Upper lobe of left lung (tissue), 6 donors: ENCODE data around the gene ADSS1. TPM values are rescaled to one million over a fixed set of nuclear protein-coding genes. Genes with fewer than 3 reads are reported as not detected.

Experiments used
- ATAC-seq, 2 donors: fragments of 200-7000 bp; cut with Tn5 transposase; one replicate each; pipeline ENCODE4 v1.9.1; 2022; ENCODE audit warnings: mild to moderate bottlenecking in 2 of 2, moderate library complexity in 2 of 2; ENCODE audit not compliant: low FRiP score in 2 of 2
- DNase-seq, 2 donors: peaks; one replicate each; pipeline ENCODE4 v3.0.0-alpha.2; 2019 to 2020
- H3K27ac ChIP-seq, 4 donors: fragments of 200-600 bp; sonication (generic); one replicate each; pipeline ENCODE4 v1.5.1; 2016 to 2019
- H3K27me3 ChIP-seq, 4 donors: fragments of 200-600 bp; sonication (generic); one replicate each; pipeline ENCODE4 v1.5.1; 2017 to 2019
- H3K36me3 ChIP-seq, 4 donors: fragments of 200-600 bp; sonication (generic); one replicate each; pipeline ENCODE4 v1.5.1; 2016 to 2019
- H3K4me1 ChIP-seq, 4 donors: fragments of 200-600 bp; sonication (generic); one replicate each; pipeline ENCODE4 v1.5.1; 2018 to 2019
- H3K4me3 ChIP-seq, 4 donors: fragments of 200-600 bp; sonication (generic); one replicate each; pipeline ENCODE4 v1.5.1; 2017 to 2019; ENCODE audit warnings: mild to moderate bottlenecking in 2 of 4, moderate library complexity in 1 of 4
- H3K9me3 ChIP-seq, 4 donors: fragments of 200-600 bp; sonication (generic); one replicate each; pipeline ENCODE4 v1.5.1; 2018 to 2019
- CTCF ChIP-seq, 6 experiments: fragments of 450-650 bp in 4 of 6; fragments of 200-600 bp in 2 of 6; sonication (generic) in 2 of 6; IDR thresholded peaks; one replicate each; pipeline ENCODE4 v1.5.1; 2016 to 2019; ENCODE audit warnings: antibody characterized with exemption in 6 of 6
- EP300 ChIP-seq, 4 donors: sonication (generic); formaldehyde crosslinking; IDR thresholded peaks; one replicate each; pipeline ENCODE4 v1.5.1; 2017; ENCODE audit warnings: antibody characterized with exemption in 4 of 4, control low read depth in 2 of 4
- POLR2A ChIP-seq, 4 donors: fragments of 450-650 bp; IDR thresholded peaks; one replicate each; pipeline ENCODE4 v1.5.1; 2016 to 2017; ENCODE audit warnings: antibody characterized with exemption in 4 of 4, mild to moderate bottlenecking in 2 of 4
- POLR2AphosphoS5 ChIP-seq, 2 donors: sonication (generic); formaldehyde crosslinking; IDR thresholded peaks; one replicate each; pipeline ENCODE4 v1.5.1; 2017; ENCODE audit warnings: antibody characterized with exemption in 2 of 2
- WGBS, 2 donors: methylation state at CpG; one replicate each; pipeline ENCODE4 v1.1.5; 2017 to 2018; 5-methylcytosine and 5-hydroxymethylcytosine counted together
- total RNA-seq, 6 donors: library from RNA; depleted of rRNA in 4 of 6; stranded (reverse); fragments of >200 nt in 4 of 6; gene quantifications; one replicate each; pipeline versions ENCODE4 v1.1.0 to v1.2.1, GENCODE V29; 2016 to 2021
- donor health status: DM: no; HTN: no; CAD: no; lungs with moderate emphysema.
- donor health status: DM: no; HTN: yes; CAD: no; lungs with severe emphysema.

ADSS1 gene
- total RNA-seq, 6 donors from 2014 or later: 4.9 to 34.6 (median 6.2) TPM

- no peak overlapping the region for H3K4me3 ChIP-seq
- H3K4me1 ChIP-seq: peaks cover 3 to 17% (median 11%) of the 10 kb centered on the region in 4 donors
- H3K27me3 ChIP-seq: no peaks in the 10 kb centered on the region
- peak in 1 of 2 donors; percentile 75 for DNase-seq
- TF ChIP-seq EP300 (IDR thresholded peaks at IDR 0.05) (no peak), CTCF (IDR thresholded peaks at IDR 0.05) (no peak), POLR2AphosphoS5 (IDR thresholded peaks at IDR 0.05) (no peak), POLR2A (IDR thresholded peaks at IDR 0.05) (no peak)
- 88 to 93% methylated on average over 7 to 13 of the region's 13 CpGs for WGBS, 2 donors
- no peak for ATAC-seq
- H3K27ac ChIP-seq: peak overlapping the region in 2 of 4 donors; percentile 36 to 62
- peaks cover 0 to 5% (median 0%) of the 10 kb centered on the region in 4 donors for H3K9me3 ChIP-seq
- peaks cover 0 to 91% (median 64%) of the 10 kb centered on the region in 4 donors for H3K36me3 ChIP-seq
Observed at GRCh38 chr14:104775073-104775489, 51.1 kb downstream of the ADSS1 start.

GRCh38 chr14:104776481-104776880, 52.5 kb downstream of the ADSS1 start:
- ATAC-seq: no peak
- Histone ChIP-seq H3K36me3 (peaks cover 0 to 88% (median 56%) of the 10 kb centered on the region in 4 donors), H3K4me1 (peaks cover 3 to 17% (median 11%) of the 10 kb centered on the region in 4 donors), H3K27ac (no peak overlapping the region), H3K9me3 (no peaks in the 10 kb centered on the region), H3K4me3 (no peak overlapping the region), H3K27me3 (no peaks in the 10 kb centered on the region)
- TF ChIP-seq EP300 (IDR thresholded peaks at IDR 0.05) (no peak), POLR2AphosphoS5 (IDR thresholded peaks at IDR 0.05) (no peak), CTCF (IDR thresholded peaks at IDR 0.05) (no peak), POLR2A (IDR thresholded peaks at IDR 0.05) (no peak)
- WGBS, 2 donors: 99% methylated on average over 13 to 15 of the region's 15 CpGs
- peak in 1 of 2 donors; percentile 72 for DNase-seq

- no peak overlapping the region for H3K27ac ChIP-seq
Observed at GRCh38 chr14:104776961-104777807, 53.2 kb downstream of the ADSS1 start.

GRCh38 chr14:104777808-104778249, 53.8 kb downstream of the ADSS1 start:
- H3K27me3 ChIP-seq: no peaks in the 10 kb centered on the region
- ATAC-seq (no peak), DNase-seq (peak in 1 of 2 donors; percentile 47)
- H3K27ac ChIP-seq: no peak overlapping the region
- H3K36me3 ChIP-seq: peaks cover 0 to 84% (median 45%) of the 10 kb centered on the region in 4 donors
- no peak overlapping the region for H3K4me3 ChIP-seq
- TF ChIP-seq POLR2AphosphoS5 (IDR thresholded peaks at IDR 0.05) (no peak), CTCF (IDR thresholded peaks at IDR 0.05) (no peak), POLR2A (IDR thresholded peaks at IDR 0.05) (no peak), EP300 (IDR thresholded peaks at IDR 0.05) (no peak)
- 84 to 90% methylated on average over 8 to 15 of the region's 15 CpGs for WGBS, 2 donors
- H3K4me1 ChIP-seq: peaks cover 3 to 17% (median 11%) of the 10 kb centered on the region in 4 donors
- H3K9me3 ChIP-seq: no peaks in the 10 kb centered on the region

More at GRCh38 chr14:104776961-104777807, 53.2 kb downstream of the ADSS1 start:
- DNase-seq (peak in 1 of 2 donors; percentile 65), ATAC-seq (no peak)
- H3K4me3 ChIP-seq: no peak overlapping the region
- H3K27me3 ChIP-seq: no peaks in the 10 kb centered on the region
- H3K4me1 ChIP-seq: peaks cover 3 to 17% (median 11%) of the 10 kb centered on the region in 4 donors
- H3K36me3 ChIP-seq: peaks cover 0 to 84% (median 50%) of the 10 kb centered on the region in 4 donors
- H3K9me3 ChIP-seq: no peaks in the 10 kb centered on the region
- WGBS, 2 donors: 87 to 91% methylated on average over 16 of the region's 16 CpGs
- TF ChIP-seq POLR2AphosphoS5 (IDR thresholded peaks at IDR 0.05) (no peak), CTCF (IDR thresholded peaks at IDR 0.05) (no peak), POLR2A (IDR thresholded peaks at IDR 0.05) (no peak), EP300 (IDR thresholded peaks at IDR 0.05) (no peak)
